DMS79 (cell line): ENCODE measurements around the gene ANAPC4.

ENCODE experiments used
- DNase-seq: peaks from one replicate; lab custom pipeline; 2025; lab: John Stamatoyannopoulos, UW

The ANAPC4 gene

DNA sequence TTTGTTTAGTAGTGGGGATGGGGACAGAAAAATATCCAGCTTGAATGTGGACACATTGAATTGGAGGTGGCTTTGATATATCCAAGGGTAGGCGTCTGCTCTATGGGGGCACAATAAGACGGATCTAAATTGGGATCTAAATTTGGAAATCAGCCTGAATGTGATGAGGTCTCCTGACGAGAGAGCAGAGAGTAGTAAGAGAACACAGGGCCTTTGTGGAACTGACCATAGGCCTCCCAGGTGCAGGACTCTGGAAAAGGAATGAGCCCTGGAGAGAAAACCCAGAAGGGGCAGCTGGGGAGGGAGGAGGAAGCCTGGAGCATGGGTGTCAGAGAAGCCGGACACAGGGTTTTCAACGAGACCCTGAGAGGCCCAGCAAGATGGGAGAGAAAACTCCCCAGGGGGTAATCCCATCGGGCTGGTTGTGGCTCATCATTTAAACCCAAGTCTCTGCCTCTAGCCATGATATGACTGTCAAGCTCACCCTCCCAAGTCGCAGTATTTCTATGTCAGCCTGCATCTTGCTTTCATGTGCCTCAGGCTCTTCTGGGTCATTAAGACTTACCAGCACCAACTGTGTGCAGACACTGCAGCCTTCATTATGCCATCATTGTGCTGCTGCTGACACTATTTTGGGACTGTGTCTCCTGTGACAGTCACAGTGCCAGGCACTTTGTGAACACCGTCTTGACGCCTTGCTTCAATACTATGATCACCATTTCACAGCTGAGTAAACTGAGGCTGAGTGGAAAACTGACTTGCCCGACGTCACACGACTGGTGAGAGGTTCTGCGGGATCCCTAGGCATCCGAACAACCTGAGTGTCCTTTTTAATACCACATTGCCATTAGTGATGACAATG is 57.1 kb downstream of the ANAPC4 start:
- no peak for DNase-seq

GRCh38 chr4:25437926-25438325 is 60.9 kb downstream of the ANAPC4 start:
- DNase-seq, result no peak

DNA sequence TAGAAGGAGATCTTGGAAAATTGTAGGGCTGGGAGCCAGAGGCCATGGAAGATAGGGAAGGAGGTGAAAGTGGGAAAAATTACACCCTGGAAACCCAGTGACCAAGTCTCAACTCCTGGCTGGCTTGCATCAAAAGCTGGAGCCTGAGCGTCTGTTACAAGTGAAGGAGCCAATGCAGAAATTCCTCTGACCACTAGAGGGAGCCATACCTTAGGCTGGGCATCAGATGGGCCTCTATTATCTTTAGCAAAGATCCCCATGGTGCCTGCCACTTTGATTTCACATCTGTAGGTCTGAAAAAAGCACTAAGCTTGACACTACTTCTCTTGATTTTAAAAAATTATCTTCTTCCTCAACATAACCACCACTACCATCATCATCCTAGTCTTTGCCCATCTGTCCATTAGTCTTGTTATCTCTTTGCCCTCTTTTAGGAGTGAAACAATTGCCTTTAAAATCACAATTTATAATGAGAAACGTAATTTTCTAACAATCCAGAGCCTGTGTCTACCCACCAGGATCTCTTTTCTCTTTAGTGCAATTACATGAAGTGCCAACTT is 62.9 kb downstream of the ANAPC4 start:
- DNase-seq, result peak; percentile 28

DNA sequence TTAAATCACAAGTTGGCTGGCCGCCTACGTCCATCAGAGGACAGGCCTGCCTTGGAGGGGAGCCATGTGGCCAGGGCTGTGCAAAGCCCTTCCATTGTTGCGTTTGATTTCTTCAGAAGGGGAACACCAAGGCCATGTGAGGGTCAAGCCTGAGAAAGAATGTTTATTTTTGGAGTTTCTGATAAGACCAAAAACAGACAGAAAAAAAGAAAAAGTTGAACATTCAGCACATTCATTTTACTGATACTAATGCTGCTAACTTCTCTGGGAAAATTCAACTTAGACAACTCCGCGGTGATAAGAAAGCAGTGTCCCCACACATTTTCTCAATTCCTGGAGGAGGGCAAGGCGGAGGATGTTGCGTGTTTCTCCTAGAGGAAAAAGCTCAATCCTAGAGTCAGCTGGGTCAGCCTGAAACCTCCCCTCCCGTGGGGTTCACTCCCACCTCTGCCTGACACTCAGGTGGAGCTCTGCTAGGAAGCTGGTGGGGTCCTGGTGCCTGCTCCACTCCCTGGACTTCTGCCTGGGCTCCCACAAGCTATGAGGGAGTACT is 63.5 kb downstream of the ANAPC4 start:
- peak; percentile 2 for DNase-seq

- peak; percentile 54 for DNase-seq
These were observed 64.6 kb downstream of the ANAPC4 start for GRCh38 chr4:25441519-25442117.

- DNase-seq, result no peak
These were observed 65.8 kb downstream of the ANAPC4 start for GRCh38 chr4:25442863-25443307.

GRCh38 chr4:25443851-25444250 is 66.8 kb downstream of the ANAPC4 start:
- DNase-seq, result no peak

GRCh38 chr4:25446611-25447010 is 69.5 kb downstream of the ANAPC4 start:
- peak; percentile 18 for DNase-seq

GRCh38 chr4:25448379-25449109 is 71.5 kb downstream of the ANAPC4 start:
- DNase-seq, result no peak

- DNase-seq, result no peak
These were observed 72.2 kb downstream of the ANAPC4 start for GRCh38 chr4:25449270-25449669.

GRCh38 chr4:25449688-25450087 is 72.6 kb downstream of the ANAPC4 start:
- DNase-seq, result no peak

DNA sequence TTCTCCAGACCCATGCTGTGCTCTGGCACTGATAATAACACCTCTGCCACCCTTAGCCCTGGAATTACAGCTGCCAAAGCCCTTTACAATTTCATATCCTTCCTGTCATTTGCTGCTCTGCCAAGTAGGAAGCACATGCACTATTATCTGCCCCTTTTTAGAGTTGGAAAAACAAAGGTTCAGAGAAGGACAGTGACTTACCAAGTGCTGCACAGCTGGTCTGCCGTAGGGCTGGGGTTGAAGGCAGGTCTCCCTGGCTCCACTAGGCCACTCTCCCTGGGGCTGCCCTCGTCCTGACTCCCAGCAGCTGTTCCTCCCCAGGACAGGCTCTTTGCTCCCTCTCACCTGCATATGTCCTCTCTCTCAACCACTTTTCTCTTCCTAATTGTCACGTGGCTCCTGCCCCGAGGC is 73.4 kb downstream of the ANAPC4 start:
- DNase-seq, result no peak

DNA sequence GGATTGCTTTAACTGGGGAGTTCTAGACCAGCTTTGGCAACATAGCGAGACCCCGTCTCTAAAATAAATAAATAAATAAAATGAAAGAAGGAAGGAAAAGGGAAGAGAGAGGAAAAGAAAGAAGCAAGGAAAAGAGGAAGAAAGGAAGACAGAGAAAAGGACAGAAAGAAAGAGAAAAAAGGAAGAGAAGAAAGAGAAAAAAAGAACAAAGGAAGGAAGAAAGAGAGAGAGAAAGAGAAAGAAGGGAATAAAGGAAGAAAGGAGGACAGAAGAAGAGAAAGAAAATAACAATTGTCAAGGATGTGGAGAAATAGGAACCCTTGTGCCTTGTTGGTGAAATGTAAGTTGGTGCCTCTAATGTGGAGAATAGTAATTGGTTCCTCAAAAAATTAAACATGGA is 74.6 kb downstream of the ANAPC4 start:
- no peak for DNase-seq

DNA sequence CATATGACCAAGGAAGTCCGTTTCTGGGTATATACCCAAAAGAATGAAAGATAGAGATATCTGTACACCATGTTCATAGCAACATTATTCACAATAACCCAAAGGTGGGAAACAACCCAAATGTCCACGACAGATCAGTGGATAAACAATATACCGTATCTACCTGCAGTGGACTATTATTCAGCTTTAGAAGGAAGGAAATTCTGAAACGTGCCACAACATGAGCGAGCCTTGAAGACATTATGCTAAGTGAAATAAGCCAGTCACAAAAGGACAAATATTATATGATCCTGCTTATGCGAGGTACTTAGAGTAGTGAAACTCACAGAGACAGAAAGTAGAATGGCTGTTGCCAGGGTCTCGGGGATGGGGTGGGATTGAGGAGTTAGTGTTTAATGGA is 75.0 kb downstream of the ANAPC4 start:
- no peak for DNase-seq

- DNase-seq, result no peak
These were observed 77.4 kb downstream of the ANAPC4 start for GRCh38 chr4:25454476-25454875.

GRCh38 chr4:25457053-25457715 is 80.1 kb downstream of the ANAPC4 start:
- DNase-seq, result no peak

DNA sequence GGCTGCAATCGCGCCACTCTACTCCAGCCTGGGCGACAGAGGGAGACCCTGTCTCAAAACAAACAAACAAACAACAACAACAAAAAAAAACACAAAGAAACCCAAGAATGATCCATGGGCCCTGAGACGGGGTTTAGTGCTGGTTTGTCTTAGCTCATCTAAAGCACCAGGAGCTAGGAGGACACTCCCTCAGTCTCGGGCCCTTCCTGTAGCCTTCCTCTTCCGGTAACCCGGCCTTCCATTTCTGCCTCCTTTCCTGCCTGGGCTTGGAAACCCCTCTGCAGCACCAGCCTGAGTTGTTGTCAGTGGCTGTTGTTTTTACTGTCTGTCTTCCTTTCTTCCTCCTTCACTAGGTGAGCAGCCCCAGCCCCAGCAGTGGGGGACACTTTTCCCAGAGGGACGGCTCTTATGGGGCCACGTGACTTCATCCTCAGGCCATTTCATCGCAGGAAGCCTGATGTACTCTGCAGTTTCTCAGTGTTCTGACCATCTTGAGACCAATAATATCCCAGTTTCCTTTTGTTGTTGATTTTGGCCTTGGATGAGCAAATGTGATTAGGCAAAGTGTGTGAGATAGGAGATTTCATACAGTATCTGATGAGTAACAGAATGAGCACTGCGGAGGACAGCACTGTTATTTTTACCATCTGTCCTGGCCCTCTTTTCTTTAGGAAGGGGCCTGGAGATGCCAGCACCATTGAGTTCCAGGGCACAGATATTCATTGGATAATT is 90.1 kb downstream of the ANAPC4 start:
- DNase-seq, result no peak

GRCh38 chr4:25467843-25468242 is 90.8 kb downstream of the ANAPC4 start:
- DNase-seq, result no peak
